CD4-positive, alpha-beta T cell treated with Interleukin-15 for 1 hour (primary cell): ENCODE data around the gene CHID1.
A peak's percentile ranks its signal among the peaks of the same experiment; 100 is the strongest.

Source experiments
- DNase-seq: peaks from one replicate; pipeline ENCODE4 v3.0.0-alpha.2; 2020

CHID1 gene

DNA sequence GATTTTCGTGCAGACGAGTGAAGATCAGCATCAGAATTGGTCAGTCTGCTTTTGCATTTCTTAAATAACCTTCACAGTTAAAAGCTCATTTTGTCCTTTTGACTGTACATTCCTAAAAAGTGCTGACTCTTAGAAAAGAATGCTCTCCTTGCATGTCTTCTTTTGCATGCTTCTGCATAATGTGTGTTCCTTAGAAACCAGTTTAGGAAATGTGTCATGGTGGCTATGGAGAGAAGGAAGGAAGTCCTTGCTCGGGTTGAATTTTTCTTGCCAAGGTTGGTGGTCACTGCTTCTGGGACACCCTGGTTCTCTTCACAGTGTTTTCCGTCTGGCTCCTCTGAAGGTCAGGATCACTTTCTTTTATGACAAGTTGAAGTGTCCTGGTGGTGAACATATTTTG is 21.8 kb upstream of the CHID1 start:
- no peak for DNase-seq

DNA sequence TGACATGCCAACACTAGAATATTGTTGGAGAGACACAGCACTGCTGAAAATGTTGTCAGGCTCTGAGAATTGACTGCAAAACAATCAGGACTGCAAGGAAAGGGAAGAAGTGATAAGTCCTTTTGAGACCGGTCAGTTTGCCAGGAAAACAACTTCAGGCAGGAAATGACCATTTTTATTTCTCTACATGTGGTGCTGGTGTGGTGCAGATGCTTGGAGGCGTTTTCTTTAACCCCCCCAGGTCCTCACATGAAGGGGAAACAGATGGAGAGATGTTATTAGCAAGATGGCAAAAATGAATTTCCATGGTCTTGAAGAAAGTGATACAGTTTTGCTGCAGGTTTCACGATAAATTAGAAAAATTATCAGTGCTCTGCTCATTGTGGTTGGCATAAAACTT is 20.8 kb upstream of the CHID1 start:
- DNase-seq: no peak

DNA sequence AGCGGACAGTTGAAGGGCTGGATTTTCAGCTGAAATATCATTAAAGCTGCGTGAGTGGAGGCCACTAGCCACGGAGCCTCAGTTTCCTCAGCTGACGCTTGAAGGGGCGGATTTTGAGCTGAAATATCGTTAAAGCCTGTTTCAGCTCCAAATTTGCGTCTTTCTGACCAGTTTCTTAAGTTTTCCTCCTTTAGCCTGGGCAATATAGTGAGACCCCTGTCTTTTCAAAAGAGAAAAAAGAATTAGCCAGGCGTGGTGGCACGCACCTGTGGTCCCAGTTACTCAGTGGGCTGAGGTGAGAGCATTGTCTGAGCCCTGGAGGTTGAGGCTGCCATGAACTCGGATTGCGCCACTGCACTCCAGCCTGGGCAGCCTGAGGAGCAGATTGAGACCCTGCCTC is 18.8 kb upstream of the CHID1 start:
- DNase-seq: no peak

DNA sequence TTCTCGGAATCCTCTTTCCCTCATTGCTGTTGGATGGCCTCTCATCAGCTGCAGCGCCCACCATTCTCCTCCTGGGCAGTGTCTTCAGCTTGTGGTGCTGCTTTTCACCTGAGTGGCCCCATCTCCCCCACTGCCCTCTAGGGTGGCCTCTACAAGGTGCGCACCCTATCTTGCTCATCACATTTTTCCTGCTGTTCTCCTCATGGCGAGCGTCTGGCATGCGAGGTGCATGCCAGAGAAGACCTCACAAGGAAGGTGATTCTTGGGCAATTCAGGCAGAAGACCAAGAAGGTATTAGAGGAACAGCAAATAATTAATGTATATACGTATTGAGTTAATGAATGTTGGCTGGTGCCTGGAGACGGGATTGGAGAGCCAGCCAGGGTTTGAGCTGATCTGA is 18.2 kb upstream of the CHID1 start:
- no peak for DNase-seq

DNA sequence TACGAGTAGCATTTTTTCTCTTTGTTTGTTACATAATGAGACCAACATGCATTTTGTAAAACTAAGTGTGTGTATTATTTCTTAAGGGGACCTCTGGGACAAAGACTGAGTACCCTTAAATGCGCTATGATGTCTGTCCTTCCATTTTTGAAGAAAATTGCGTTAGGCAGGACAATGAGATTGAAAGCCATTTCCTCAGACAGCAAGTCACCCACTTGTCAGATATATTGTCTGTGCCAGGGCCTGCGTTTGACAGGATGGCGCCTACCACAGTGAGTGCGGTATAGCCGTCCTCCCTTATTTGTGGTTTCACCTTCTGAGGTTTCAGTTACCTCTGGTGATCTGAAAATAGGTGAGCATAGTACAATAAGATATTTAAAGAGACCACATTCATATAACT is 17.3 kb upstream of the CHID1 start:
- DNase-seq: peak; percentile 54

DNA sequence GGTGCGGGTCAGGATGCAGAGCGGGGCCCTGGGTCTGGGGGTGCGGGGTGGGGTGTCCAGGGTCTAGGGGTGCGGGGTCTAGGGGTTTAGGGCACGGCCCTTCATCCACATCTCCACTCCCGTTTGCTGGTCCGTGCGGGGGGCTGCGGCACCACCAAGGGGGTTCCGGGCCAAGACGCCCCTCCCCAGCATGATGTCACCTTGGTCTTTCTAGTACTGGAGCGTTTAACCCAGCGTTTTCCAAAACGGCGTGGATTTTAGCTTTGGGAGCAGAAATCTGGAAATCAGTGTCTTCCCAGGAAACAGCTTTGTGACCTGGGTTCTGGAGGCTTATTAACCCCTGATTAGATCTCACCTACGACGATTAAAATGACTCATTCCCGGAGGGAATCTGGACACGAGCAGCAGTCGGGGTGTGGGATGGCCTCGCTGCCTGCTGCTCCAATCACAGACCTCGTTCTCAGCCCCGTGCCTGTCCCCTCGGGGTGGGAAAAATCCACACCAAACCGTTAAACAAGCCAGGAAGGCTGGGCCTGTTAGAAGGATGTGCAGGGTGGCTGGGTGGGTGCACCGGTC is 15.8 kb upstream of the CHID1 start:
- DNase-seq: no peak

DNA sequence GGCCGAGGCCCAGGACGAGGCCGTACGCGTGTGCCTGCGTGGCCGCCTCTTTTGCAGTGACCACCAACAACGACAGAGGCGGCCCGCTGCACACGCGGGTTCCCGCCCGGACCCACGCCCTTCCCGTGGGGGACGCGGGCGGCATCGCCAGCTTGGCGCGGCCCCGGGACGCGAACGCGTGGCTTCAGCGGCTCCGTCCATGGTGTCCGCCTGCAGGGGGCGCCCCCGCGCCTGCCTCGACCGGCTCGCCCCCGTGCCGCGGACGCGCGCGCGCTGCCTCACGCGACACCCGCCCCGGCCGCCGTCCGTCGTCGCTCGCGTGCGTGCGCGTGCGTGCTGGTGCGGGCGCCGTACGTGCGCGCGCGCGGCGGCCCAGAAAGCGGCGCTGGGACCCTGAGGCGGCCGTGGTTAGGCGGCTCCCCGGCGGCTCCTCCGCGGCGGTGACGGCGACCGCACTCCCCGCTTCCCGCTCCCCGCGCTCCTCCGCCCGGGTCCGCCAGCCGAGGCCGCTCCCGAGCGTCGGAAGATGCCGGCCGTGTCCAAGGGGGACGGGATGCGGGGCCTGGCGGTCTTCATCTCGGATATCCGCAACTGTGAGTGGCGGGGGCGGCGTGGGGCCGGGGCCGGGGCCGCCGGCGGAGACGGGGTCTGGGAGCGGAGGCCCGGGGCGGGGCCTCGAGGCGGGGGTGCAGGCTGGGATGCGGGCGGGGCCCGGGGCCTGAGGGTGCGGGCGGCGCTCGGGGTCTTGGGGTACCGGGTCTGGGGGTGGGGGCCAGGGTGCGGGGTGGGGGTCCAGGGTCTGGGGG is 15.1 kb upstream of the CHID1 start, which contains the start of gene AP2A2:
Gene AP2A2 (plus strand): TSS at position 375 of the 806 bp plus-strand sequence. CDS start 152 bp downstream, at position 527.
- DNase-seq: peak; percentile 90

DNA sequence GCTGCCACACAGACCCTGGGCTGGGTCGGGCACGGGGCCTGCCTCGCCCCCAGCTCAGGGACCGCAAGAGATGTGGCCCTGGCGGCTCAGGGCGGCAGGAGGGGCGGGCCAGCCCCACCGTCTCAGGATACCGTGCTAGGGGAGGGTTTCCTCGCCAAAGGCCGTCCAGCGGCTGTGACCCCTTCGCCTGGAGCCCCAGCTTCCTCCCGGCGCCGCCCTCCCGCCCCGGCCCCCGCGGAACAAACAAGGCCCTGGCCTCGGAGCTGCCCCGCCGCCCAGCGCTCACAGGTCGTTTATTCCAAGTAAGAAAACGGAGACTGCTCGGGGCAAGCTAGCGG is 14.5 kb upstream of the CHID1 start:
- no peak for DNase-seq

DNA sequence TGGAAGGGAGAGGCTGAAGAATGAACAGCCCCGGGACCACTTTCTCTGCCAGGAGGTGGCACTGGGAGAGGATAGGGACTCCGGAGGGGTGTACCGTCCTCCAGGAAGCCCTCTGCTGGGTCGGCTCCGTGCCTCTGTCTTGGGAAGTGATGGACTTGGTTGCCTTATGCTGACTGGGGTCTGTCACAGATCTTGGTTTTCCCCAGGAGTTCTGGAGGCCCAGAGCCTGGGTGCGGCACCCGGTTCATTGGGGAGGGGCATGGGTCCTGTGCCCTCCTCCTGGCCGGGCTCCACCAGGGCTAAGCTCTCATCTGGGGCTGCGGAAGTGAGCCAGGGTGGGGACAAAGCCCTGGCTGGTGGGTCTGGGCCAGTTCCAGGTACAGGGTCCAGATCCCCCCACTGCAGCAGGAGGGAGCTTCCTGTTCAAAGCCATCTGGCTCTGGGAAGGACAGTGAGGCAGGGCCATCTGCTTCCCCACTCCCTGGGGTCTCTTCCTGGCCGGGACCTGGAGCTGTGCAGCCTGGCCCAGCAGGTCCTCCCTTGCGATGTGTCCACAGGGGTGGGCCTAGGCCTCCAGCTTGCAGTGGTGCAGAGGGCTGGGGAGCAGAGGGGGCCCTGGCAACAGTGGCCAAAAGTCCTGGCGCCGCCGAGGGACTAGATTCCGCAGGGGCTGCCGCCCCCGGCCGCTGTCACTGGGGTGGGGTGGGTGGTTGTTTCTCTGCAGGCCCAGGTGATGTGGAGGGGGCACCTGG is 14.0 kb upstream of the CHID1 start:
- no peak for DNase-seq

DNA sequence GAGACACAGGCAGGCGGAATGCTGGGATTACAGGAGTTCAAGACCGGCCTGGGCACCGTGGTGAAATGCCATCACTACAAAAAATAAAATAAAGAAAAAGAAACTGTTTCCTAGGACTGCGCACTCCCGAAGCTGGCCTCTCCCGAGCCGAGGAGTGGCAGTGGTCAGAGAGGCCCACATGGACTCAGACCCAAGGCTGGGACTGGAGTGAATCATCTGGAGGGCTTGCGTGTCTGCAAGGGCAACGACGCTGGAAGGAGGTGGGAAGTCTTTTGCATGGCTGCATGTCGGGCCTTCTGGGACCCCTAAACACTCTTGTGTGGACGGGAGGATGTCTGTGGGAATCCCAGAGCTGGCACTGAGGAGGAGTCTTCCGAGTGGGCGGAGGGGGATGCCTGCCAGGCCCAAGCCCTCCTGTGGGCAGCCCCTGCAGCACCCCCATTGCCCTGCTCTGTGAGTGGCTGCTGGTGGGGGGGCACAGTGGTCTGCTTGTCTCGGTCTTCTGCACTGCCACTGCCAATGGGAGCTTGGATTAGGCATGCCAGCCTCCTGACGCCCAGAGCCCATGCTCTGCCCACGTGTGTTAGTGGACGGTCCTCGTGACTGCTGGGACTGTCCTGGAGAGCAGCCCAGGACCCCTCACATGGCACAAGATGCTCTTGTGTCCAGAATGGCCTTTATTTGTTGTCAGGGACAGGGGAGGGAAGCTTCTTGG is 13.2 kb upstream of the CHID1 start:
- DNase-seq: no peak

DNA sequence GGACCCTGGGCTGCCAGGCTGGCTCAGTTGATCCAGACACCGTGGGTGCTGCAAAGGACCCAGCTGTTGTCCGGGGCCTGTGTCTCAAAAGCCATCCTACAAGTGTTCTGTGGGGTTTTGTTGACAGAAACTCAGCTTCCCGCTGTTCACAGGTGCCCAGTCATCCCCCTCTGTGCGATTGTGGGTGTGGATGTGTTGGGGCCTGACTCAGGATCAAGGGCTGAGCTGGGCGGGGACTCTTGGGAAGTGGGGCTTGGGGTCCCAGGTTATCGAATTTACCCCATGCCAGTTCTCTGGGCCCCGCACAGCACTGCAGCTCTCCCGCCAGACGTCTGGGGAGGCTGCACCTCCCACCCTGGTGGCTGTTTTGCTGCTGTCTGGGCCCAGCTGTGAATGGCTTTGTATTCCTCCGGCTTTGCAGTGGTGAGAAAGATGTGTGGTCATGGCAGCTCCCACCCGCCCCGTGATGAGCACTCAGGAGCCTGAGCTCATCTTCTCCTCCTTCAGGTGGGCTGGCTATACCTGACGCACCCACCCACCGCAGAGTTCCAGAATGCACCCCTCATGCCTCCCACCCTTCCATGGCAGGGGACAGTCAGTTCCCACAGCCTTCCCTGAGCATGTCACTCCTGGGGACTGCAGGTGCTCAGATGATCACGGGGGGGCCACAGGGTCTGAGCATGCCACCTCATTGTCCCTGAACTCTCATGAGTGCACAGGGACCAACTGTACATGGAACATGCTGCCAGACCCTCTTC is 11.5 kb upstream of the CHID1 start:
- DNase-seq: no peak

DNA sequence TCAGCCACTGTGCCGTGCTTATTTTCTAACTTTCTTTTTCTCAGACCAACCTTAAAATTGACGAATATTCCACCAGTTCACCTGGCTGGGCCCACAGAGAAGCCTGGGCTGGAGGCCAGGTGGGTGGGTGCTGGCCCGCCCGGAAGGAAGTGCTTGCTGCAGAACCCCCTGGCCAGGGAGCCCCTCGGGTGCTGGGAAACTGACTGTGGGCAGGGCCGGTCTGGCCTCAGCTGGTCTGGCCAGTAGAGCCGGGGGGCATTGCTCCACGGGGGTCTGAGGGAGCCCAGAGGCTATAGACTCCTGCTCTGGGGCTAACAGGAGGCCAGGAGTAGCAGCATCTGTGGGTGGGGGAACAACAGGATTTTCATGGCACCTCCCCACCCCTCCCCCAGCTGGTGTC is 6.8 kb upstream of the CHID1 start:
- DNase-seq: no peak

DNA sequence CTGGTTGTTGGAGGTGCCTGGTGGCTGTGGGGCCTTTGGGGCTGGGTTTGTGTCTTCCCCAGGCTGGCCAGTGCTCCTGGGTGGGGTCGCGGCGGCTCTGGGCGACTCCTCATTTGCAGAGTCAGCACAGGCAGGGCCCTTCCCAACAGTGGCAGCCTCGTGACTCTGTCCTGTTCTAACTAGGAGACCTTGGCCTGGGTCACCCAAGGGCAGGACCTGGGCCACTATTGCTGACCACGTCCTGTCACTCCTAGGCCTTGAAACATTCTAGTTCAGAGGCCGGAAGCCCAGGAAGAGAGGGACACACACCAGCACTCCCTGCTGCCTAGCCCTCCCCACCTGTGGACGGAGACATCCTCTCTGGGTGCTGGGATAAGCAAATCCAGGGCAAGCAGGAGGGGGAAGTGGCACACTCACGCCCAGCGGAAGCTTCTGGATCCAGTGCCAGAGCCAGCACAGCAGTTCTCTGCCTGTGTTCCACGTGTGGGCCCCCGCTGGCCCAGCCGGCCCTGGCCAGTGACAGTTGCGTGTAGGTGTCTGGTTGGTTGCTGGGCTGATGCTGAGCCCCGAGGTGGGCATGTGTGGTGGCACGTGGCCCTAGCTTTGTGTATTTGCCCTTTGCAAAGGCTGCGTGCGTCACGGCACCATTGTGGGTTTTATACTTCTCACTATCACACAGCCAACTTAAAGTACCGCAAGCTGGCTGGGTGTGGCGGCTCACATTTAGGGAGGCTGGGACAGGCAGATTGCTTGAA is 4.3 kb upstream of the CHID1 start:
- DNase-seq: no peak

DNA sequence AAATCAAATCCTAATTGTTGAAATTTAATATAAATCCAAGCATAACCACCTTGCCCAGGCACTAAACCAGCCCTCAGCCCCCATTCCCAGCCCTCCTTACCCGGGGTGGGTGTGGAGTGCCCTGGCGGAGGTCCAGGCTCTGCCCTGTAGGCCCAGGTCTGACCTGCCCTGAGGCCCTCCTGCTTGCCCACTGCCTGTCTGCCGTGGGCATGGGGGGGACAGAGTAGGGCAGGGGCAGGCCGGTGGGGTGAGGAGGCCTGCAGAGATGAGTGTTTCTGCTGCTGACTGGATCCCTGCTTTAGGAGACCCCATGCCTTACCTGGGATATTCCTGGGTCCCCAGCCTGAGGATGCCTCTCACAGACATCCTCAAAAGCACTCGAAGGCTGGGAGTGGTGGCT is 3.6 kb upstream of the CHID1 start:
- no peak for DNase-seq

DNA sequence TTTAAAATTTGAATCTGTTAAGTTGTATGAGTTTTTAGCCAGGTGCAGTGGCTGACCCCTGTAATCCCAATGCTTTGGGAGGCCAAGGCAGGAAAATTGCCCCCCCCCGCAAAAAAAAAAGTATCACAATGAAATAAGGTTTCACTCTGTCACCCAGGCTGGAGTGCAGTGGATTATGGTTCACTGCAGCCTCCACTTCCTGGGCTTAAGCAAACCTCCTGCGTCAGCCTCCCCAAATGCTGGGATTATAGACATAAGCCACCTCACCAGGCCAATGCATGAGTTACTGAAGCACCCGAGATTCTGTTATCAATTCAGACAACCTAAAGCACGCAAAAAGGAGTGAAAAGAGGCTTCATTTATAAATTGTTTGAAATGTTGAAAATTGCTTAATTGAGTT is 2.4 kb upstream of the CHID1 start:
- DNase-seq: no peak

DNA sequence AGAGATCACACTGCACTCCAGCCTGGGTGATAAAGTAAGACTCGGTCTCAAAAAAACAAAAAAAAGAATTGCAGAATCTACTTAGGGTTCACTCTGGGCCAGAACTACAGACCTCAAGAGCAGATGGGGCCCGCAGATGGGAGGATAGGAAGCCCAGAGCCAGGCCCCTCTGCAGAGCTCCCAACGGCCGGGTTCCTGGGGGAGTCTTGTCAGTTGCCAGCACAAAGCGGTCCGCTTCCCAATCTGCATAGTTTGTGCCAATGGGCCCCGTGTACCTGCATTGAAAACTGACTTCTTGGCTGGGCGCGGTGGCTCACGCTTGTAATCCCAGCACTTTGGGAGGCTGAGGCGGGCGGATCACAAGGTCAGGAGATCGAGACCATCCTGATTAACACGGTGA is 1.7 kb upstream of the CHID1 start:
- DNase-seq: no peak

DNA sequence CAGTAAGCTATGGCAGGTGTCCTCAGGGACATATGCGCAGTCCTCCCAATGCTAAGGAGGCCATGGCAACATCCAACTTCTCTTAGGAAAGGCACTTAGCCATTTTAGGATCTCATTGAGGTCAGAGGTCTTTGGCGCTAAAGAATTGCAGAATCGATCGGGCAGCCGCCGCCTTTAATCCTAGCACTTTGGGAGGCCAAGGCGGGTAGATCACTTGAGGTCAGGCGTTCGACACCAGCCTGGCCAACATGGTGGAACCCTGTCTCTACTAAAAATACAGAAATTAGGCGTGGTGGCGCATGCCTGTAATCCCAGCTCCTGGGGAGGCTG is 1.2 kb upstream of the CHID1 start:
- DNase-seq: no peak

DNA sequence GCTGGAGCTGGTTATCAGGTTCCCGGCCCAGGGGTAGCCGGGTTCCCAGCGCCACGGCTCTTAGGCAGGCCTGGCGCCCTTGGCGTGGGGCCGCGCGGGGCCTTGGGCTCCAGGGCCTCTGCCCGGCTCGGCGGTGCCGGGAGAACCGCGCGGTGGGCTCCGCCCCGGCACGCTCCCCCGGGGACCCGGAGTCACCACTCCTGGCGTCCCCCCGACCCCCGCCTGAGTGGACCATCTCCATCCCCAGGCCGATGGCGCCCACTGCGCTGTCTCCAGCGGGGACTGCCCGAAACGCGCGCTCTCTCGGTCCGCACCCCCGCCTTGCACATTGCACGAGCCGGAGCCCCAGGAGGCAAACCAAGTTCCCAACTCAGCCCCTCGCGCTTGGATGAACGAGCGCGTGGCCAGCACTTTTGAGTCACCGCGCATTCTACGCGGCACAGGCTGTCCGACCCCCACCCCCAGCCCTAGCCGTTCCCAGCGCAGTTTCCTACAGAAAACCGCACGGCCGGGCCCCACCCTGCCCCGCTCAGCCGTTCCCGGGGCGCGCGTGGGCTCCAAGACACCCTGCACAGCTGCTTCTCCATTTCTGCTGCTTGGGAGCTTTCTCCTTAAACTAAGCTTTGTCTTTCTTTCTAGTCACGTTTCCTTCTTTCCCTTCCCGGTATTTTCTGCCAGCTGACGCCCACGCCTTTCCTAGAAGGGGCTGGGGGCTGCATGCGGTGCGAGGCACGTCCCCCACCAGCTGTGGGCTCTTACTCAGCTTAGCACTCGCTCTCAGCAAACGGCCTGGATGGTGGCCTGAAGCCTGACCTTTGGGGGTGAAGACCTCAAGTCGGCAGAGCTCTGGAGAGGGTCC is 650 bp upstream of the CHID1 start:
- DNase-seq: no peak

DNA sequence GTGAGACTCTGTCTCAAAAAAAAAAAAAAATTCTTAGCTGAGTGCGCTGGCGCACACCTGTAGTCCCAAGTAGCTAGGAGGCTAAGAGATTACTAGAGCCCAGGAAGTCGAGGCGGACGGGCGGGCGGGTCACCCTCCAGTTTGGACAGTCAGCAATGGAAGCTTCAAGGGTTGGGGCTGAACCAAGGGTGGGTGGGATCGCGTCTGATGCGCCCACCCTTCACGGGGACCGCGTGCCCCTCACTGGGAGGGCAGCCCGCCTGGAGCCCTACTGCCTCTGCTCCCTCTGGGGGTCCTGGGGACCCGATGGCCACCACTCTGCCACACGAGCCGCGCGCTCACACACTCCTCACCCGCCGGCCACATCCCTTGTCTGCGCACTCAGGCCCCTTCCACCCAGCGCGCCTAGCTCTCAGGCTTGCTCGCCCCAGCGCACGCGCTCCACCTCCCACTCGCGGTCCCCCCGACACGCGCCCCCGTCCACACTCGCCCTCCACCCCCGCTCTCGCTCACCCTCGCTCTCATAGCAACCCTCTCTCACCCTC is 494 bp downstream of the CHID1 start:
- DNase-seq: no peak

DNA sequence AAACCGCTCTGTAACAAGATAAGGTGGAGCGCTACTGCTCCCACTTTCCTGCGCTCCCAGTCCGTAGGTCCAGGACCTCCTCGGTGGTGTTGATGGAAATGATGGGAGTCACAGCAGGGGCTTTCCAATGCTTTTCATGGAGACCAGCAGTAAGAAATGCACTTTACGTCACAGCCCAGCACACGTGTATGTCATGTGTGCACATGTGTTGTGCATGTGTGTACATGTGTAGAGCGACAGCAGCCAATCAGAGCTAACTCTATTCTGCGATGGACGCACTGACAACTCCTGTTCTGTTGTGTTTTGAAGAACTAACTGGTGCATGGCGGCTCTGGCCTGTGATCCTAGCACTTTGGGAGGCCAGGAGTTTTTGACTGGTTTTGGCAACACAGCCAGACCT is 1.2 kb downstream of the CHID1 start:
- no peak for DNase-seq

DNA sequence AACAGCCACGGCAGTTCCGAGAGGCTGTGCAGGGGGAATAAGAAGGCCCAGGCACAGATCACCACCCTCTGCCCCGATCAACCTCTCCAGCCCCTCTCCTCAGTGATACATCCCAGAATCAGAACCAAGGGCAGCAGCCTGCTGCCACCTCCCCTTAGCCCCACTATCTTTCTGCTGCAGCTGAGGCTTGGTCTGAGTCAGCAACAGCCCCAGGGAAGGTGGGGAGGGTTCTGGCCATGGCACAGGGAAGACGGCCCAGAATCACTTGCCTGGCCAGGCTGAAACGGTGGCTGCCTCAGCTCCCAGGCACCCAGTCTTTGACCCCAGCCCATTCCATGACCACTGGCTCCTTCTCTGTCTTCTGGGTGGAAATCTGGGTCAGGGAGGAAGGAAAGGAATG is 2.3 kb downstream of the CHID1 start:
- DNase-seq: no peak
